Measurements from ENCODE around the gene RABGGTA. TPM values are rescaled to one million over a fixed set of nuclear protein-coding genes. Genes with fewer than 3 reads are reported as not detected.
A peak's percentile ranks its signal among the peaks of the same experiment; 100 is the strongest.

Gene RABGGTA
- total and polyA plus RNA-seq, 2 experiments from 2014 or later = 17.6 to 20.7 TPM

GRCh38 chr14:24311837-24312615 is 40.6 kb upstream of the RABGGTA start:
- Histone ChIP-seq H3K4me3 (peak overlapping the region; percentile 51), H3K36me3 (ENCODE audit: insufficient read depth) (no peaks in the 10 kb centered on the region), H3K79me2 (replicated peaks; ENCODE audit: insufficient read depth) (no peaks in the 10 kb centered on the region), H3K4me2 (peak overlapping the region; percentile 68; the same call in 1 of the 2 replicates), H3K27me3 (ENCODE audit: insufficient read depth) (peaks cover 25% of the 10 kb centered on the region), H4K20me1 (replicated peaks; ENCODE audit: insufficient read depth) (no peaks in the 10 kb centered on the region; the same call in none of the 2 replicates), H3K27ac (ENCODE audit: low read depth) (no peak overlapping the region), H2AFZ (no peak overlapping the region), H3K4me1 (ENCODE audit: insufficient read depth) (peaks cover 4% of the 10 kb centered on the region; the same call in 1 of the 2 replicates), H3K9me2 (ENCODE audit: insufficient read depth) (no peaks in the 10 kb centered on the region), H3F3A (replicated peaks; ENCODE audit: low read depth) (no peaks in the 10 kb centered on the region)
- peaks cover 22% of the 10 kb centered on the region for H3K36me3 Mint-ChIP-seq (ENCODE audit: low read depth)
- peak overlapping the region; percentile 61 for H3K4me3 Mint-ChIP-seq
- DNase-seq (ENCODE audit: low spot score) = no peak
- no peaks in the 10 kb centered on the region for H3K9me3 Mint-ChIP-seq
- no peak for ATAC-seq
- H3K27ac Mint-ChIP-seq = no peak overlapping the region
- peaks cover 36% of the 10 kb centered on the region for H3K27me3 Mint-ChIP-seq (ENCODE audit: insufficient read depth, low read depth, poor library complexity)
- H3K4me1 Mint-ChIP-seq = peaks cover 15% of the 10 kb centered on the region
- TF ChIP-seq CREB1 (CRISPR knock-in tag; IDR thresholded peaks at IDR 0.05; ENCODE audit: low read depth) (no peak), JUNB (IDR thresholded peaks at IDR 0.05; ENCODE audit: unreplicated experiment) (no peak), STAT1 (IDR thresholded peaks at IDR 0.05; ENCODE audit: unreplicated experiment) (no peak), EZH2phosphoT487 (IDR thresholded peaks at IDR 0.05; ENCODE audit: unreplicated experiment) (no peak), ZNF114 (CRISPR knock-in tag; IDR thresholded peaks at IDR 0.05) (no peak), EZH2 (IDR thresholded peaks at IDR 0.05; ENCODE audit: low read depth, unreplicated experiment) (no peak), POLR2AphosphoS5 (IDR thresholded peaks at IDR 0.05; ENCODE audit: low read depth) (no peak), ETS1 (IDR thresholded peaks at IDR 0.05) (no peak)
- TF ChIP-seq, protein P1, sequence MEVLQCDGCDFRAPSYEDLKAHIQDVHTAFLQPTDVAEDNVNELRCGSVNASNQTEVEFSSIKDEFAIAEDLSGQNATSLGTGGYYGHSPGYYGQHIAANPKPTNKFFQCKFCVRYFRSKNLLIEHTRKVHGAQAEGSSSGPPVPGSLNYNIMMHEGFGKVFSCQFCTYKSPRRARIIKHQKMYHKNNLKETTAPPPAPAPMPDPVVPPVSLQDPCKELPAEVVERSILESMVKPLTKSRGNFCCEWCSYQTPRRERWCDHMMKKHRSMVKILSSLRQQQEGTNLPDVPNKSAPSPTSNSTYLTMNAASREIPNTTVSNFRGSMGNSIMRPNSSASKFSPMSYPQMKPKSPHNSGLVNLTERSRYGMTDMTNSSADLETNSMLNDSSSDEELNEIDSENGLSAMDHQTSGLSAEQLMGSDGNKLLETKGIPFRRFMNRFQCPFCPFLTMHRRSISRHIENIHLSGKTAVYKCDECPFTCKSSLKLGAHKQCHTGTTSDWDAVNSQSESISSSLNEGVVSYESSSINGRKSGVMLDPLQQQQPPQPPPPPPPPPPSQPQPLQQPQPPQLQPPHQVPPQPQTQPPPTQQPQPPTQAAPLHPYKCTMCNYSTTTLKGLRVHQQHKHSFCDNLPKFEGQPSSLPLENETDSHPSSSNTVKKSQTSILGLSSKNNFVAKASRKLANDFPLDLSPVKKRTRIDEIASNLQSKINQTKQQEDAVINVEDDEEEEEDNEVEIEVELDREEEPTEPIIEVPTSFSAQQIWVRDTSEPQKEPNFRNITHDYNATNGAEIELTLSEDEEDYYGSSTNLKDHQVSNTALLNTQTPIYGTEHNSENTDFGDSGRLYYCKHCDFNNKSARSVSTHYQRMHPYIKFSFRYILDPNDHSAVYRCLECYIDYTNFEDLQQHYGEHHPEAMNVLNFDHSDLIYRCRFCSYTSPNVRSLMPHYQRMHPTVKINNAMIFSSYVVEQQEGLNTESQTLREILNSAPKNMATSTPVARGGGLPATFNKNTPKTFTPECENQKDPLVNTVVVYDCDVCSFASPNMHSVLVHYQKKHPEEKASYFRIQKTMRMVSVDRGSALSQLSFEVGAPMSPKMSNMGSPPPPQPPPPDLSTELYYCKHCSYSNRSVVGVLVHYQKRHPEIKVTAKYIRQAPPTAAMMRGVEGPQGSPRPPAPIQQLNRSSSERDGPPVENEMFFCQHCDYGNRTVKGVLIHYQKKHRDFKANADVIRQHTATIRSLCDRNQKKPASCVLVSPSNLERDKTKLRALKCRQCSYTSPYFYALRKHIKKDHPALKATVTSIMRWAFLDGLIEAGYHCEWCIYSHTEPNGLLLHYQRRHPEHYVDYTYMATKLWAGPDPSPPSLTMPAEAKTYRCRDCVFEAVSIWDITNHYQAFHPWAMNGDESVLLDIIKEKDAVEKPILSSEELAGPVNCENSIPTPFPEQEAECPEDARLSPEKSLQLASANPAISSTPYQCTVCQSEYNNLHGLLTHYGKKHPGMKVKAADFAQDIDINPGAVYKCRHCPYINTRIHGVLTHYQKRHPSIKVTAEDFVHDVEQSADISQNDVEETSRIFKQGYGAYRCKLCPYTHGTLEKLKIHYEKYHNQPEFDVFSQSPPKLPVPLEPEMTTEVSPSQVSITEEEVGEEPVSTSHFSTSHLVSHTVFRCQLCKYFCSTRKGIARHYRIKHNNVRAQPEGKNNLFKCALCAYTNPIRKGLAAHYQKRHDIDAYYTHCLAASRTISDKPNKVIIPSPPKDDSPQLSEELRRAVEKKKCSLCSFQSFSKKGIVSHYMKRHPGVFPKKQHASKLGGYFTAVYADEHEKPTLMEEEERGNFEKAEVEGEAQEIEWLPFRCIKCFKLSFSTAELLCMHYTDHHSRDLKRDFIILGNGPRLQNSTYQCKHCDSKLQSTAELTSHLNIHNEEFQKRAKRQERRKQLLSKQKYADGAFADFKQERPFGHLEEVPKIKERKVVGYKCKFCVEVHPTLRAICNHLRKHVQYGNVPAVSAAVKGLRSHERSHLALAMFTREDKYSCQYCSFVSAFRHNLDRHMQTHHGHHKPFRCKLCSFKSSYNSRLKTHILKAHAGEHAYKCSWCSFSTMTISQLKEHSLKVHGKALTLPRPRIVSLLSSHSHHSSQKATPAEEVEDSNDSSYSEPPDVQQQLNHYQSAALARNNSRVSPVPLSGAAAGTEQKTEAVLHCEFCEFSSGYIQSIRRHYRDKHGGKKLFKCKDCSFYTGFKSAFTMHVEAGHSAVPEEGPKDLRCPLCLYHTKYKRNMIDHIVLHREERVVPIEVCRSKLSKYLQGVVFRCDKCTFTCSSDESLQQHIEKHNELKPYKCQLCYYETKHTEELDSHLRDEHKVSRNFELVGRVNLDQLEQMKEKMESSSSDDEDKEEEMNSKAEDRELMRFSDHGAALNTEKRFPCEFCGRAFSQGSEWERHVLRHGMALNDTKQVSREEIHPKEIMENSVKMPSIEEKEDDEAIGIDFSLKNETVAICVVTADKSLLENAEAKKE (CRISPR knock-in tag; IDR thresholded peaks at IDR 0.05) = no peak
- TF ChIP-seq, protein P2, sequence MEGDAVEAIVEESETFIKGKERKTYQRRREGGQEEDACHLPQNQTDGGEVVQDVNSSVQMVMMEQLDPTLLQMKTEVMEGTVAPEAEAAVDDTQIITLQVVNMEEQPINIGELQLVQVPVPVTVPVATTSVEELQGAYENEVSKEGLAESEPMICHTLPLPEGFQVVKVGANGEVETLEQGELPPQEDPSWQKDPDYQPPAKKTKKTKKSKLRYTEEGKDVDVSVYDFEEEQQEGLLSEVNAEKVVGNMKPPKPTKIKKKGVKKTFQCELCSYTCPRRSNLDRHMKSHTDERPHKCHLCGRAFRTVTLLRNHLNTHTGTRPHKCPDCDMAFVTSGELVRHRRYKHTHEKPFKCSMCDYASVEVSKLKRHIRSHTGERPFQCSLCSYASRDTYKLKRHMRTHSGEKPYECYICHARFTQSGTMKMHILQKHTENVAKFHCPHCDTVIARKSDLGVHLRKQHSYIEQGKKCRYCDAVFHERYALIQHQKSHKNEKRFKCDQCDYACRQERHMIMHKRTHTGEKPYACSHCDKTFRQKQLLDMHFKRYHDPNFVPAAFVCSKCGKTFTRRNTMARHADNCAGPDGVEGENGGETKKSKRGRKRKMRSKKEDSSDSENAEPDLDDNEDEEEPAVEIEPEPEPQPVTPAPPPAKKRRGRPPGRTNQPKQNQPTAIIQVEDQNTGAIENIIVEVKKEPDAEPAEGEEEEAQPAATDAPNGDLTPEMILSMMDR (conservative IDR thresholded peaks at IDR 0.05; ENCODE audit: low read depth in 2 of 2) = no peak

All from GM23338 (cell line).